Fibroblast of the aortic adventitia (primary cell): Measurements from ENCODE around the gene CCL27. TPM values are rescaled to one million over a fixed set of nuclear protein-coding genes. Genes with fewer than 3 reads are reported as not detected.
A peak's percentile ranks its signal among the peaks of the same experiment; 100 is the strongest.

Experiments
- DNase-seq: peaks from one replicate; pipeline ENCODE4 v3.0.0-alpha.2; 2010; ENCODE audit warnings: low read depth
- H3K4me3 ChIP-seq: 2 replicates; pipeline ENCODE4 v1.5.1; 2011; ENCODE audit warnings: low read depth, mild to moderate bottlenecking, control low read depth, low read length, moderate library complexity
- CTCF ChIP-seq: IDR thresholded peaks from 2 replicates; pipeline ENCODE4 v1.5.1; 2011; ENCODE audit warnings: mild to moderate bottlenecking, low read length, control low read depth, inconsistent platforms; ENCODE audit not compliant: insufficient read depth
- total RNA-seq: library from RNA; depleted of rRNA; stranded (reverse); fragments of >200 nt; gene quantifications from 2 replicates; pipeline ENCODE4 v1.2.3, GENCODE V29; 2012; ENCODE audit warnings: low replicate concordance

The CCL27 gene
- total RNA-seq, 1 donor: not detected

- TF ChIP-seq CTCF: no peak
Measured at GRCh38 chr9:34689116-34689470, 26.6 kb upstream of the CCL27 start.

GRCh38 chr9:34688329-34689115, 26.1 kb upstream of the CCL27 start:
- no peak for DNase-seq
- no peak for TF ChIP-seq CTCF
- H3K4me3 ChIP-seq: no peak overlapping the region

More at GRCh38 chr9:34689116-34689470, 26.6 kb upstream of the CCL27 start:
- no peak overlapping the region for H3K4me3 ChIP-seq
- no peak for DNase-seq

- H3K4me3 ChIP-seq: no peak overlapping the region
- DNase-seq: no peak
- no peak for TF ChIP-seq CTCF
Measured at GRCh38 chr9:34687276-34688030, 25.0 kb upstream of the CCL27 start.

- H3K4me3 ChIP-seq: no peak overlapping the region
- no peak for TF ChIP-seq CTCF
- DNase-seq: peak; percentile 43
Measured at GRCh38 chr9:34686732-34687131, 24.3 kb upstream of the CCL27 start.

- DNase-seq: peak; percentile 83
- no peak overlapping the region for H3K4me3 ChIP-seq
Measured at GRCh38 chr9:34686231-34686630, 23.8 kb upstream of the CCL27 start.

GRCh38 chr9:34685591-34685990, 23.1 kb upstream of the CCL27 start:
- peak; percentile 9 for DNase-seq
- no peak for TF ChIP-seq CTCF
- no peak overlapping the region for H3K4me3 ChIP-seq

More at GRCh38 chr9:34686231-34686630, 23.8 kb upstream of the CCL27 start:
- TF ChIP-seq CTCF: no peak
